IMR-90 (cell line): ENCODE measurements around the gene DCUN1D2. TPM values are rescaled to one million over a fixed set of nuclear protein-coding genes. Genes with fewer than 3 reads are reported as not detected.

ENCODE experiments used
- ATAC-seq: fragments of 200-7000 bp; cut with Tn5 transposase; 2 replicates; pipeline ENCODE4 v1.9.1; 2020; ENCODE audit warnings: low read depth, mild to moderate bottlenecking, moderate library complexity
- BruUV-seq: library from RNA; stranded (reverse); fragments of 400-500 nt; replicated peaks from 2 replicates; lab custom pipeline; 2021; lab: Mats Ljungman, UMichigan
- CTCF ChIA-PET: fragments of 300-600 bp; formaldehyde crosslinking; extraction: SDS; loops from one replicate; lab custom pipeline; 2021; ENCODE audit warnings: antibody characterized with exemption; lab: Yijun Ruan, JAX
- POLR2A ChIA-PET: fragments of 300-600 bp; sonication (Branson Sonifier 250); formaldehyde crosslinking; loops from one replicate; lab custom pipeline; 2022; ENCODE audit warnings: antibody characterized with exemption; ENCODE audit not compliant: unreplicated experiment; lab: Charles Lee
- DNase-seq: peaks from one replicate; pipeline ENCODE4 v3.0.0; 2013
- H2AFZ ChIP-seq: replicated peaks from 2 replicates; pipeline ENCODE3; 2013; ENCODE audit warnings: low read length, mild to moderate bottlenecking; ENCODE audit not compliant: poor library complexity
- H2AK5ac ChIP-seq: 2 replicates; pipeline ENCODE4 v1.6.1; 2013; ENCODE audit warnings: low read depth, low read length, inconsistent platforms
- H2AK9ac ChIP-seq: replicated peaks from 2 replicates; pipeline ENCODE3; 2013; ENCODE audit warnings: mild to moderate bottlenecking, low read depth, low read length, moderate library complexity; ENCODE audit not compliant: poor library complexity
- H2BK120ac ChIP-seq: 2 replicates; pipeline ENCODE4 v1.6.1; 2013; ENCODE audit warnings: low read depth, low read length, inconsistent platforms
- H2BK15ac ChIP-seq: 3 replicates; pipeline ENCODE4 v1.6.1; 2013; ENCODE audit warnings: low read depth, low read length, inconsistent platforms
- H2BK20ac ChIP-seq: 2 replicates; pipeline ENCODE4 v1.6.1; 2013; ENCODE audit warnings: low read depth, mild to moderate bottlenecking, inconsistent platforms, low read length, moderate library complexity
- H2BK5ac ChIP-seq: 2 replicates; pipeline ENCODE4 v1.6.1; 2013; ENCODE audit warnings: mild to moderate bottlenecking, low read depth, low read length, inconsistent platforms; ENCODE audit not compliant: poor library complexity, severe bottlenecking
- H3K14ac ChIP-seq: replicated peaks from 2 replicates; pipeline ENCODE4 v1.6.1; 2013; ENCODE audit warnings: low read depth, low read length, inconsistent platforms
- H3K18ac ChIP-seq: 2 replicates; pipeline ENCODE4 v1.6.1; 2013; ENCODE audit warnings: low read depth, low read length, control low read depth
- H3K23ac ChIP-seq: 2 replicates; pipeline ENCODE4 v1.6.1; 2013; ENCODE audit warnings: low read depth, low read length, inconsistent platforms
- H3K27ac ChIP-seq: 2 replicates; pipeline ENCODE4 v1.5.1; 2013; ENCODE audit warnings: mild to moderate bottlenecking, control low read depth, low read length; ENCODE audit not compliant: insufficient read depth
- H3K27me3 ChIP-seq: 2 replicates; pipeline ENCODE4 v1.6.1; 2013; ENCODE audit warnings: low read length; ENCODE audit not compliant: control insufficient read depth, insufficient read depth
- H3K36me3 ChIP-seq: 2 replicates; pipeline ENCODE4 v1.6.1; 2013; ENCODE audit warnings: low read length, mixed read lengths; ENCODE audit not compliant: control insufficient read depth, insufficient read depth
- H3K4ac ChIP-seq: 2 replicates; pipeline ENCODE4 v1.6.1; 2013; ENCODE audit warnings: low read depth, low read length, inconsistent platforms
- H3K4me1 ChIP-seq: 2 replicates; pipeline ENCODE4 v1.6.1; 2013; ENCODE audit warnings: low read length, mixed read lengths; ENCODE audit not compliant: control insufficient read depth, insufficient read depth
- H3K4me2 ChIP-seq: 2 replicates; pipeline ENCODE4 v1.6.1; 2013; ENCODE audit warnings: low read depth, mild to moderate bottlenecking, control low read depth, low read length, moderate library complexity
- H3K4me3 ChIP-seq: 2 replicates; pipeline ENCODE4 v1.5.1; 2013; ENCODE audit warnings: low read depth, mild to moderate bottlenecking, control low read depth, low read length, moderate library complexity; ENCODE audit not compliant: insufficient read depth
- H3K56ac ChIP-seq: 2 replicates; pipeline ENCODE4 v1.6.1; 2013; ENCODE audit warnings: low read length, inconsistent platforms; ENCODE audit not compliant: insufficient read depth; ENCODE audit errors: extremely low read depth
- H3K79me1 ChIP-seq, 2 experiments: 2 replicates each; pipeline ENCODE4 v1.6.1; 2013; ENCODE audit warnings: low read length in 2 of 2, inconsistent platforms in 1 of 2, low read depth in 1 of 2
- H3K9ac ChIP-seq: 2 replicates; pipeline ENCODE4 v1.6.1; 2013; ENCODE audit warnings: low read depth, low read length, control low read depth
- H3K9me1 ChIP-seq: 2 replicates; pipeline ENCODE4 v1.6.1; 2013; ENCODE audit warnings: low read length, inconsistent platforms; ENCODE audit not compliant: insufficient read depth
- H3K9me3 ChIP-seq: 2 replicates; pipeline ENCODE4 v1.6.1; 2013; ENCODE audit warnings: low read length; ENCODE audit not compliant: control insufficient read depth, insufficient read depth
- H4K20me1 ChIP-seq: 2 replicates; pipeline ENCODE4 v1.6.1; 2013; ENCODE audit warnings: low read length, inconsistent platforms; ENCODE audit not compliant: insufficient read depth
- H4K5ac ChIP-seq: 2 replicates; pipeline ENCODE4 v1.6.1; 2013; ENCODE audit warnings: mild to moderate bottlenecking, low read depth, low read length, control low read depth
- H4K8ac ChIP-seq, 2 experiments: 2 replicates each; pipeline ENCODE4 v1.6.1; 2013; ENCODE audit warnings: low read depth in 2 of 2, low read length in 2 of 2, control low read depth in 1 of 2, inconsistent platforms in 1 of 2
- H4K91ac ChIP-seq: 2 replicates; pipeline ENCODE4 v1.6.1; 2013; ENCODE audit warnings: low read depth, low read length, inconsistent platforms; ENCODE audit not compliant: insufficient read depth
- USF2 ChIP-seq: fragments of 150-350 bp; IDR thresholded peaks from 2 replicates; pipeline ENCODE4 v1.6.1; 2017; ENCODE audit warnings: mild to moderate bottlenecking, antibody characterized with exemption, low read length, low read depth
- WGBS, 2 experiments: methylation state at CpG; one replicate each; pipeline versions ENCODE4 v1.1.5 to v1.1.7; 2013; ENCODE audit warnings: missing lambda C conversion rate in 2 of 2; ENCODE audit not compliant: insufficient read length in 1 of 2; ENCODE audit errors: extremely low coverage in 2 of 2; 5-methylcytosine and 5-hydroxymethylcytosine counted together
- dilution Hi-C: fragments of 300-500 bp; cut with HindIII; formaldehyde crosslinking; loops from one replicate; pipeline ENCODE4 v1.14.3; 2018; ENCODE audit warnings: low sequenced_read_pairs; ENCODE audit not compliant: unreplicated experiment
- in situ Hi-C: fragments of 300-500 bp; cut with MboI; formaldehyde crosslinking; loops from 3 replicates; pipeline ENCODE4 v1.14.3; 2019; ENCODE audit warnings: low sequenced_read_pairs, inconsistent platforms, mixed read lengths
- intact Hi-C: fragments of 100-400 bp; cut with micrococcal nuclease; formaldehyde crosslinking; loops from 2 replicates; pipeline ENCODE4 v1.10.0; 2022
- polyA plus RNA-seq, 3 experiments: library from polyadenylated mRNA; depleted of rRNA; stranded (reverse); fragments of >200 nt; gene quantifications; 2 replicates each; pipeline ENCODE4 v1.2.3, GENCODE V29; 2012; ENCODE audit warnings: low replicate concordance in 1 of 3
- total RNA-seq: library from RNA; depleted of rRNA; stranded (reverse); fragments of >200 nt; gene quantifications from 2 replicates; pipeline ENCODE4 v1.2.3, GENCODE V29; 2012

Gene DCUN1D2
- total and polyA plus RNA-seq, 2 of the 4 experiments (the other 2 are of a cell fraction), result 8.1 to 11.5 TPM

GRCh38 chr13:113407103-113407530 is 83.4 kb downstream of the DCUN1D2 start:
- TF ChIP-seq USF2, result no peak
- H3K36me3 ChIP-seq, result no peaks in the 10 kb centered on the region
- no peaks in the 10 kb centered on the region for H3K79me1 ChIP-seq
- H3K14ac ChIP-seq, result no peak overlapping the region
- no peak overlapping the region for H4K8ac ChIP-seq
- peaks cover 10% of the 10 kb centered on the region for H3K9me1 ChIP-seq
- BruUV-seq, result no TSS peak
- H3K9ac ChIP-seq, result no peak overlapping the region
- CTCF ChIA-PET, result no interaction called here
- intact Hi-C loops, result no loop called here
- 0 out of 2 replicates have a peak overlapping the region, but pooled peaks have one; percentile 9 for H2AK5ac ChIP-seq
- POLR2A ChIA-PET, result no interaction called here
- H4K91ac ChIP-seq, result no peak overlapping the region
- peak overlapping the region; percentile 23 for H2AFZ ChIP-seq
- H3K4ac ChIP-seq, result no peak overlapping the region
- 94% methylated on average over 19 of the region's 21 CpGs; no CpG with 5 or more reads in 1 of the 2 experiments for WGBS, 2 experiments
- no peaks in the 10 kb centered on the region for H3K27me3 ChIP-seq
- H4K20me1 ChIP-seq, result no peaks in the 10 kb centered on the region
- H3K56ac ChIP-seq, result no peak overlapping the region
- no peak overlapping the region for H2BK5ac ChIP-seq
- H4K5ac ChIP-seq, result no peak overlapping the region
- H2BK15ac ChIP-seq, result no peak overlapping the region
- H3K4me3 ChIP-seq, result no peak overlapping the region
- no peak overlapping the region; the same call in 1 of the 2 replicates for H2BK120ac ChIP-seq
- no peak for DNase-seq
- no peak overlapping the region for H3K4me2 ChIP-seq
- no peak overlapping the region for H2BK20ac ChIP-seq
- H3K27ac ChIP-seq, result no peak overlapping the region
- no peak overlapping the region for H2AK9ac ChIP-seq
- H3K23ac ChIP-seq, result no peak overlapping the region
- ATAC-seq, result no peak
- in situ Hi-C loops, result no loop called here
- no peak overlapping the region for H3K18ac ChIP-seq
- peaks cover 16% of the 10 kb centered on the region for H3K4me1 ChIP-seq
- no peaks in the 10 kb centered on the region for H3K9me3 ChIP-seq
- dilution Hi-C loops, result no loop called here
